LNCAP (cell line): Measurements from ENCODE around the gene ATP9A.

Experiments
- CTCF ChIP-seq: fragments of 450-650 bp; IDR thresholded peaks from 2 replicates; pipeline ENCODE4 v1.5.1; 2017; ENCODE audit warnings: mild to moderate bottlenecking

Gene ATP9A

GRCh38 chr20:51591871-51592270, 176.3 kb downstream of the ATP9A start:
- no peak for TF ChIP-seq CTCF

- no peak for TF ChIP-seq CTCF
Measured at GRCh38 chr20:51588762-51589161, 179.4 kb downstream of the ATP9A start.

- no peak for TF ChIP-seq CTCF
Measured at GRCh38 chr20:51587145-51587544, 181.0 kb downstream of the ATP9A start.

GRCh38 chr20:51586005-51586440, 182.2 kb downstream of the ATP9A start:
- TF ChIP-seq CTCF, result no peak

- no peak for TF ChIP-seq CTCF
Measured at GRCh38 chr20:51585148-51585547, 183.0 kb downstream of the ATP9A start.

GRCh38 chr20:51584737-51585136, 183.5 kb downstream of the ATP9A start:
- TF ChIP-seq CTCF, result no peak

- TF ChIP-seq CTCF, result no peak
Measured at GRCh38 chr20:51584116-51584515, 184.1 kb downstream of the ATP9A start.

GRCh38 chr20:51583499-51583898, 184.7 kb downstream of the ATP9A start:
- no peak for TF ChIP-seq CTCF
